GM10248 (cell line): Measurements from ENCODE around the gene PLEKHA8.
A peak's percentile ranks its signal among the peaks of the same experiment; 100 is the strongest.

Experiments
- CTCF ChIA-PET: fragments of 300-600 bp; sonication (Branson Sonifier 250); formaldehyde crosslinking; extraction: SDS; loops from one replicate; lab custom pipeline; 2021; ENCODE audit warnings: antibody characterized with exemption; lab: Yijun Ruan, JAX
- POLR2A ChIA-PET: fragments of 350-650 bp; sonication (Branson Sonifier 250); formaldehyde crosslinking; extraction: SDS; loops from one replicate; lab custom pipeline; 2020; ENCODE audit warnings: antibody characterized with exemption; lab: Yijun Ruan, JAX
- DNase-seq: peaks from one replicate; pipeline ENCODE4 v3.0.0; 2012; ENCODE audit errors: extremely low spot score
- TF ChIP-seq, protein P1 (sequence below): IDR thresholded peaks from 2 replicates; pipeline ENCODE4 v1.5.1; 2012; ENCODE audit warnings: mild to moderate bottlenecking, low read depth; ENCODE audit errors: extremely low read depth, missing control alignments, control extremely low read depth

PLEKHA8 gene

DNA sequence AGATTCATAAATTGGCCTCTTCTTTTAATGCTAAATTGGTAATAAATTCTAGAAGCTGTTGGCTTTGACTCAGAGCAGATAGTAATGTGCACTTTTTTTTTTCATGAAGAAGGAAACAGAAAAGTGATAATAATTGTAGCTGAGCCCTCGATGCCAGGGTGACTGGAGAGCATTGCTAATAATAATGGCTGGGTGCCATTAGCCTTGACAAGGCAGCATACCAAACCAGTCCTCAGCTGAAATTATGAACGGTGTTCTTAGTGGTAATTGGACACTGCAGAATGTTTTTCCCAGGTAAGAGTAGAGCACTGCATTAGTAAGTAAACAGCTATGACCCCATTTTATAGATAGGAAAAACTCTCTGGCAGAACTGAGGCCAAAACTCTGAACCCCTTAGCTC lies 18.9 kb downstream of the PLEKHA8 start:
- ChIA-PET POLR2A (interaction anchor here (0.7 kb wide), 1 partner anchor 53 kb away, joined by 3 read pairs; no protein-coding TSS in a partner anchor), CTCF (interaction anchor here (0.8 to 3.2 kb wide), 4 partner anchors 10 to 21 kb away, joined by 3 to 18 read pairs (median 4); no protein-coding TSS in a partner anchor)
- TF ChIP-seq, protein P1, sequence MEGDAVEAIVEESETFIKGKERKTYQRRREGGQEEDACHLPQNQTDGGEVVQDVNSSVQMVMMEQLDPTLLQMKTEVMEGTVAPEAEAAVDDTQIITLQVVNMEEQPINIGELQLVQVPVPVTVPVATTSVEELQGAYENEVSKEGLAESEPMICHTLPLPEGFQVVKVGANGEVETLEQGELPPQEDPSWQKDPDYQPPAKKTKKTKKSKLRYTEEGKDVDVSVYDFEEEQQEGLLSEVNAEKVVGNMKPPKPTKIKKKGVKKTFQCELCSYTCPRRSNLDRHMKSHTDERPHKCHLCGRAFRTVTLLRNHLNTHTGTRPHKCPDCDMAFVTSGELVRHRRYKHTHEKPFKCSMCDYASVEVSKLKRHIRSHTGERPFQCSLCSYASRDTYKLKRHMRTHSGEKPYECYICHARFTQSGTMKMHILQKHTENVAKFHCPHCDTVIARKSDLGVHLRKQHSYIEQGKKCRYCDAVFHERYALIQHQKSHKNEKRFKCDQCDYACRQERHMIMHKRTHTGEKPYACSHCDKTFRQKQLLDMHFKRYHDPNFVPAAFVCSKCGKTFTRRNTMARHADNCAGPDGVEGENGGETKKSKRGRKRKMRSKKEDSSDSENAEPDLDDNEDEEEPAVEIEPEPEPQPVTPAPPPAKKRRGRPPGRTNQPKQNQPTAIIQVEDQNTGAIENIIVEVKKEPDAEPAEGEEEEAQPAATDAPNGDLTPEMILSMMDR, result no peak
- DNase-seq, result no peak

DNA sequence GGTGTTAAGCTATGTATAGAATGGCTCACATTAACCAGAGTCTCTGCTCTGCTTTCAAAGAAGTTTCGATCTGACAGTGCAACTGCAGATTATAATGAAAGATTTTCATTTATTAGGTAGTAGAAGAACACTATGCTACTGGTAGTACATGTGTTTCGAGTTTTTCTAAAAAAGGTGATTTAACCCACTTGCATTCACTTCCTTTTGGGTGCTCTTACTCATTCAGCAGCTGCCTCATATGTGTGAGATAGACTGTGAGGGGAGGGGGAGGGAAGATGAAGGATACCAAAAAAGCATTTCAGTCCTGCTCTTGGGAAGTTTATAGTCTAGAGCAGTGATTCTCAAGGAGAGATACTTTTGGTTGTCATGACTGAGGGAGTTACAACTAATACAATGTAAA lies 20.4 kb downstream of the PLEKHA8 start:
- ChIA-PET POLR2A (no interaction called here), CTCF (interaction anchor here (1.1 to 3.2 kb wide), 5 partner anchors 11 to 70 kb away, joined by 3 to 18 read pairs (median 4); no protein-coding TSS in a partner anchor)
- DNase-seq, result no peak
- TF ChIP-seq, protein P1, result no peak

DNA sequence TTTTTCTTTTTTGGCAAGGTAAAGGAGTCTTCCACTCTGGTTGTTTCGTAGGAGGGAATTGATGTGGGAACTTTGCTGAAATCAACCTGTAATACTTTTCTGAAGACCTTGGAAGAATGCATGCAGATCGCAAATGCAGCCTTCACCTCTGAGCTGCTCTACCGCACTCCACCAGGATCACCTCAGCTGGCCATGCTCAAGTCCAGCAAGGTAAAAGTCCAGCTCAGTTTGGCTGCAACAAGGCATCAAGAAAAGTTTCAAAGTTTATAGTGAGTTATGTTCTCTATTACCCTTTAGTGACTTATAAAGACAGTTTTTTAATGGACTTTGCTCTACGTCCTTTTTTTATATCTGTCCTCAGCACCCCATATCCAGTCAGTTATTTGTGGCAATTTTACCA lies 21.0 kb downstream of the PLEKHA8 start:
- no peak for DNase-seq
- TF ChIP-seq, protein P1, result no peak
- ChIA-PET CTCF (interaction anchor here (1.1 to 1.8 kb wide), 3 partner anchors 11 to 13 kb away, joined by 3 to 6 read pairs (median 4); no protein-coding TSS in a partner anchor), POLR2A (no interaction called here)

DNA sequence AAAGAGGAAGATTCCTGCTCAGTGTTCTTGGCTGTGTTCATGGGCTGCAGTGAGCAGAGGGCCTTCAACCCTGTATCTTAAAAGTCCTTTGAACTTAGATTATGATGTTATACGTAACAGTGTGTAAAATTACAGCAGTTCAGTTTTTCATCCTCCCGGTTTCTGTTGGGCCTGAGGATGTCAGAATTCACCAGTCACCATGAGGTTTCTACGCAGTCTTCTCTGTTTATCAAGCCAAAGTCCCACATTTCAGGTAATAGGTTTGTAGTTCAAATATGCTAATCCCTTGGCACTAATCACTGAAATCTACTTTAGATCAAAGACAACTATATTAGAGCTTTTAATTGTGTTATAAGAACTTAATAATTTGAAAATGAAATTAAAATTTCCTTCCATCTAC lies 24.9 kb downstream of the PLEKHA8 start:
- TF ChIP-seq, protein P1, result no peak
- no peak for DNase-seq
- ChIA-PET POLR2A (no interaction called here), CTCF (interaction anchor here (1.4 to 1.6 kb wide), 2 partner anchors 9 to 21 kb away, joined by 3 to 7 read pairs; no protein-coding TSS in a partner anchor)

DNA sequence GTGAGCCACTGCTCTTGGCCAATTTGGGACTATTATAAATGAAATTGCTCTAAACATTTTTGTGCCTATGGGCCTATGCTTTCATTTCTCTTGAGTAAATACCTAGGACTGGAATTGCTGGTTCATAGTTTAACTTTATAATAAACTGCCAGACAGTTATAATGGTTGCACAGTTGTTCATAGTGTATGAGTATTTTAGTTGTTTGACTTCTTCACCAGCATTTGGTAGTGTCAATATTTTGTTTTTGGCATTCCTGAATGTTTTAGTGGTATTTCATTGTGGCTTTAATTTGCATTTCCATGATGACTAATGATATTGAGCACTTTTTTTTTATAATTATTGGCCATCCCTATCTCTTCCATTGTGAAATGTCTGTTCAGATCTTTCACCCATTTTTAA lies 29.5 kb downstream of the PLEKHA8 start:
- CTCF ChIA-PET, result no interaction called here

DNA sequence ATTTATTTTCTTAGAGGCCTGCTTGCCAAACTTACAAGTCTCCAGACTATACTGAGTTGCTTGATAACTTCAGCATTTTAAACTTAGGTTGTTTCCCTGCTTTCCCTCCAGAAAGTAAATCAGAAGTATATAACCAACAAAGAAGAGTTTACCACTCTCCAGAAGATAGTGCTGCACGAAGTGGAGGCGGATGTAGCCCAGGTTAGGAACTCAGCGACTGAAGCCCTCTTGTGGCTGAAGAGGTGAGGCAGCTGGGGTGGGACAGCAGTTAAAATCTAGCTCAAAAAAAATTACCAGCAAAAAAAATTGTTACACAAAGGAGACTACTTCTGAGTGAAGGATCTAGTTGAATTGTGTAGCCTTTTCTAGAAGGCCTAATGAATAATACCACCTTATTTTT lies 33.6 kb downstream of the PLEKHA8 start:
- TF ChIP-seq, protein P1, result peak; percentile 61
- POLR2A ChIA-PET, result interaction anchor here (0.6 kb wide), 1 partner anchor 33 kb away, joined by 3 read pairs; no protein-coding TSS in a partner anchor

More for the DNA sequence above, 29.5 kb downstream of the PLEKHA8 start:
- no peak for DNase-seq
- TF ChIP-seq, protein P1, result no peak
- POLR2A ChIA-PET, result no interaction called here

More for the DNA sequence above, 33.6 kb downstream of the PLEKHA8 start:
- CTCF ChIA-PET, result interaction anchor here (0.9 to 6.8 kb wide), 33 partner anchors 9 to 216 kb away, joined by 3 to 40 read pairs (median 4); no protein-coding TSS in a partner anchor
- peak; percentile 18 for DNase-seq
